Measurements from ENCODE around the gene MYH9.

The MYH9 gene

DNA sequence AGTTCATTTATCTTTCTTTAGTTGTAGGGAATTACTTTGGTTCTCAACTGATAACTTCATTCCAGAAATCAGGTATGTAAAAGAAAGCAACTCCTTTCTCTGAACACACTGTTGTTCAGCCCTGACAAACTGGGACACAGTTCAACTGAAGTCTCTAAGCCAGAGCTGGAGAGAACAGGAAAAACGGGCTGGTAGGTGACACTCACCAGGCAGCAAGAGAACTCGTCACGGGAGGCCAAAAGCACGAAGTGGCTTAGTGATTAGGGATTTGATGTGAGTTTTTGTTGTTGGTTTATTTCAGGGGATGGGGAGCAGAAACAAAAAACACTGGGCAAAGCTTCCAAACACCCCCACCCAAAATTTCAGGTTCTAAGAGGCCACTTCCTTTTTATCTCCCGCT is 54.1 kb downstream of the MYH9 start:
- no peaks in the 10 kb centered on the region for H3K27me3 ChIP-seq (ENCODE audit: control insufficient read depth in 1 of 2, insufficient read depth in 2 of 2, low read length in 2 of 2)
- no peaks in the 10 kb centered on the region for H3K9me3 ChIP-seq (ENCODE audit: control insufficient read depth in 2 of 2, low read length in 2 of 2)
- no peak overlapping the region for H3K4me3 ChIP-seq (ENCODE audit: low read length in 2 of 2)
- peak overlapping the region; percentile 58 to 76 for H3K9ac ChIP-seq (ENCODE audit: low read length in 2 of 2)
- peaks cover 27 to 33% of the 10 kb centered on the region in 2 donors for H3K36me3 ChIP-seq (ENCODE audit: control insufficient read depth in 2 of 2, insufficient read depth in 2 of 2, low read length in 2 of 2)
- H3K4me1 ChIP-seq (ENCODE audit: control insufficient read depth, insufficient read depth, low read length) = peaks cover 98% of the 10 kb centered on the region
- peak overlapping the region; percentile 99 for H3K27ac ChIP-seq (ENCODE audit: low read length)

DNA sequence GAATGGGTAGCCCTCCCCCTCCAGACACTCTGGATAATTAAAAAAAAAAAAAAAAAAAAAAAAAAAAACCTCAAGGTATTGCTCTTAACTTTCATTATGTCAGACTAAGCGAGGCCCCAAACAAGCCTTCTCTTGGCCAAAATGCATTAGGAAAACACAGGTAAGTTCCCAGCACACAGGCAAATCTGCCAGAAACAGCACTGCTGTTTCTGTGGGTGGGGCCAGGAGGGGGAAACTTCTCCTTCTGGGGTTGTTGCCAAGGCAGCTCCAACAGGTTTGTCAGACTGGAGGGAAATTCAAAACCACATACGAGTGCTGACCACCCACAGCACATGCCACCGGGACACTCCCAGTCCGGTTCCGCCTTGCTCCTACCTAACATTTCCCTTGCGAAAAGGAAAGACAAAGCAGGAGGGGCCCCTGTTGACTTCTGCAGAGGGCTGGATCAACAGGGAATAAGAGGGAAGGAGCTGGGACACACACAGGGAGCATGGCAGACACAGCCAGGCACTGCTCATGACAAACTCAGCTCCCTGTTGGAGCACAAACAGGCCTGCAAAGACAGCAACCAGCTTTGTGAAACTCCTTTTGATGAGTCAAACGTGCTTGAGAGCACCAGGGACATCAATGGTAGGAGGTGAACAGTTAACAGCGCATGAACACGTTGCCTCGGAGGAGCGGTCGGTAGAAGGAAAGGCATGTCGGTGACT is 55.0 kb downstream of the MYH9 start:
- Histone ChIP-seq H3K27me3 (ENCODE audit: control insufficient read depth in 1 of 2, insufficient read depth in 2 of 2, low read length in 2 of 2) (no peaks in the 10 kb centered on the region), H3K9me3 (ENCODE audit: control insufficient read depth in 2 of 2, low read length in 2 of 2) (no peaks in the 10 kb centered on the region), H3K27ac (ENCODE audit: low read length) (peak overlapping the region; percentile 99), H3K9ac (ENCODE audit: low read length in 2 of 2) (peak overlapping the region; percentile 76 to 86), H3K36me3 (ENCODE audit: control insufficient read depth in 2 of 2, insufficient read depth in 2 of 2, low read length in 2 of 2) (peaks cover 29 to 30% of the 10 kb centered on the region in 2 donors), H3K4me1 (ENCODE audit: control insufficient read depth, insufficient read depth, low read length) (peaks cover 100% of the 10 kb centered on the region), H3K4me3 (ENCODE audit: low read length in 2 of 2) (peak overlapping the region in 1 of 2 donors; percentile 35)

DNA sequence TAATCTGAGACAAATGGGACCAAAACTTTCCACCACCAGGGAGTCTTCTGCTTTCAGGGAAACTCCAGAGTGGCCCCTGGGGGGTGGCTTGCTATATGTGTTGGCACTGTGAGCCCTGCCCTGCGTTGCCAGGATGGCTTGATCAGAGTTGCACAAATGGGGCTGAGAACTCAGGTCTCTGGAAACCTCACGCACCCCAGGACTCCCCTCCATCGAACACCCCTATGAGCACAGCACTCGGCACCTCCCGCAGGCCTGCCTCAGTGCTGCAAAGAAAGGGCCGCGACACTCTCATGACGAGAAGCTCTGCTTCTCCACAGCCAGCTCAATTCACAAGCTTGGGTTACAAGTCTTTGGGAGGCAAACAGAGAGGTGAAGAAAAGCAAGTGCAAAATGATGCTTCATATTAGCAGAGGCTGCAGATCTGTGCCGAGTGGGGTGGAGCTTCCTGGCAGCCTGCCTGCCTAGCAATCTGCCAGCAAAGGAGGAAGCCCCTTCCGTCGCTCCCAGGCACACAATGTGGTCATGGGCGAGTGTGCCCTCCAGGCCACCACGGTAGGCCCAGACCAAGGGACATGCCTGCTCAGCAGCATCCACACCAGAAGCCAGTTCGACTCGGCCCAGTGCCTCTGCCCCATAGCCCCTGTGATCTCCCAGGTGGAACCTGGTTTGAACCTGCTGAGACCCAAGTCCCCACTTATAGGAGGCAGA is 55.7 kb downstream of the MYH9 start:
- peak overlapping the region in 1 of 2 donors; percentile 61 for H3K4me3 ChIP-seq (ENCODE audit: low read length in 2 of 2)
- H3K9me3 ChIP-seq (ENCODE audit: control insufficient read depth in 2 of 2, low read length in 2 of 2) = no peaks in the 10 kb centered on the region
- H3K9ac ChIP-seq (ENCODE audit: low read length in 2 of 2) = peak overlapping the region; percentile 76 to 86
- H3K27ac ChIP-seq (ENCODE audit: low read length) = peak overlapping the region; percentile 99
- peaks cover 100% of the 10 kb centered on the region for H3K4me1 ChIP-seq (ENCODE audit: control insufficient read depth, insufficient read depth, low read length)
- H3K36me3 ChIP-seq (ENCODE audit: control insufficient read depth in 2 of 2, insufficient read depth in 2 of 2, low read length in 2 of 2) = peaks cover 27 to 35% of the 10 kb centered on the region in 2 donors
- no peaks in the 10 kb centered on the region for H3K27me3 ChIP-seq (ENCODE audit: control insufficient read depth in 1 of 2, insufficient read depth in 2 of 2, low read length in 2 of 2)

DNA sequence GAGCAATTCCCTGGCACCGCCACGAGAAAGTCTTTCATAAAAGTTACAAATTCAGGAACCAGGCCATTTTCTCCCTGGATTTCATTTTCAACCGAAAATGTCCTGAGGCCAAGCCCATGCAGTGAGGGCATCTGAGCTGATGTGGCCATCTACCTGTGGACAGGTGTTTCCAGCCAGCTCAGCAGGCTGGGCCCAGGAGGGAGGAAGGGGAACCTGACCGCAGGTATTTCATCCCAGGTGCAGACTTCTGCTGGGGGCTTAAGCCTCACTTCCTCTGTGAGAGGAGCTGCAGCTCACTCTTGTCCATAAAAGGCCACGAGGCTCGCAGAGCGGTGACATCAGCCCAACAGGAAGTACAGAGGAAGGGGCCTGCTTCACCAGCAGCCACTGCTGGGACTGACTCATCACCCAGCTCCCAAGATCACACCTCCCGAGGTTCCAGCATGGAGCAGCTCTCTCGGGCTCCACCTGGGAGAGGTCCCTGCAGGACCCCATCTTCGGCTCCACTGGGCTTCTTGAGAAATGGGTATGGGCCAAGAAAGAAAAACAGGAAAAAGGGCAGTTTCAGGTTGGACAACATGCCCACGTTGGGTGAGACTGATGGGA is 56.4 kb downstream of the MYH9 start:
- peaks cover 27 to 36% of the 10 kb centered on the region in 2 donors for H3K36me3 ChIP-seq (ENCODE audit: control insufficient read depth in 2 of 2, insufficient read depth in 2 of 2, low read length in 2 of 2)
- no peaks in the 10 kb centered on the region for H3K9me3 ChIP-seq (ENCODE audit: control insufficient read depth in 2 of 2, low read length in 2 of 2)
- no peaks in the 10 kb centered on the region for H3K27me3 ChIP-seq (ENCODE audit: control insufficient read depth in 1 of 2, insufficient read depth in 2 of 2, low read length in 2 of 2)
- peak overlapping the region; percentile 76 to 86 for H3K9ac ChIP-seq (ENCODE audit: low read length in 2 of 2)
- H3K4me3 ChIP-seq (ENCODE audit: low read length in 2 of 2) = peak overlapping the region; percentile 3 to 61
- peak overlapping the region; percentile 99 for H3K27ac ChIP-seq (ENCODE audit: low read length)
- H3K4me1 ChIP-seq (ENCODE audit: control insufficient read depth, insufficient read depth, low read length) = peaks cover 100% of the 10 kb centered on the region

DNA sequence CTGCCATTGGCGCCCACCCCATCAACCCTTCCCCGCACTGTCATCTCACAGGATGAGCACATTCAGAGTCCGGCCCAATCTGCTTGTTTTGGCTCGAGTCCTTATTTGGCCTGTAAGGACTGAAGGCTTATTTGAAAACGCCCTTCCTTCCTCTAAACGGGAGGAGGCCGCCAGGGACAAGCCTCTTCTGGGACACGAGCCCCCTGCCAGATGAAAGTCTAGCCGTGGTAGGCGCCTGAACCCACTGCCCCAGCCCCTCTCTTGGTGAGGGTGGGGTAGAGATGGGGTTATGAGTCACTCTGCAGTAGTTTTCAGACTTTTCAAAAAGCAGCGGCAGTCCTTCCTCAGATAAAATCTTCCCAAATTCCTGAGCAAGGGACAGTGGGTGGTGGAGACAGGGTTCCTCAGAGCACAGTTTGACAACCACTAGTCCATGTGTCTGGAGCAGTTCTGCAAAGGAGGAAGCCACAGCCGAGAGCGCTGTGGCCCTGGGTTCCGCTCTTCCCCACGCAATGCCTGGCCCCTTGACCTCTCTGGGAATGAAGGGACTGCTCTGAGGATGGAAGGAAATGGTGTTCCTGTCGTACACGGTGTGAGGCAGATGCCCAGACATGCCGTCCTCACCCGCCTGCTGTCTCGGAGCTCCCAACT is 57.0 kb downstream of the MYH9 start:
- Histone ChIP-seq H3K9ac (ENCODE audit: low read length in 2 of 2) (peak overlapping the region; percentile 76 to 86), H3K36me3 (ENCODE audit: control insufficient read depth in 2 of 2, insufficient read depth in 2 of 2, low read length in 2 of 2) (peaks cover 33 to 40% of the 10 kb centered on the region in 2 donors), H3K27me3 (ENCODE audit: control insufficient read depth in 1 of 2, insufficient read depth in 2 of 2, low read length in 2 of 2) (no peaks in the 10 kb centered on the region), H3K9me3 (ENCODE audit: control insufficient read depth in 2 of 2, low read length in 2 of 2) (no peaks in the 10 kb centered on the region), H3K4me1 (ENCODE audit: control insufficient read depth, insufficient read depth, low read length) (peaks cover 100% of the 10 kb centered on the region), H3K4me3 (ENCODE audit: low read length in 2 of 2) (peak overlapping the region; percentile 3 to 61), H3K27ac (ENCODE audit: low read length) (peak overlapping the region; percentile 99)

DNA sequence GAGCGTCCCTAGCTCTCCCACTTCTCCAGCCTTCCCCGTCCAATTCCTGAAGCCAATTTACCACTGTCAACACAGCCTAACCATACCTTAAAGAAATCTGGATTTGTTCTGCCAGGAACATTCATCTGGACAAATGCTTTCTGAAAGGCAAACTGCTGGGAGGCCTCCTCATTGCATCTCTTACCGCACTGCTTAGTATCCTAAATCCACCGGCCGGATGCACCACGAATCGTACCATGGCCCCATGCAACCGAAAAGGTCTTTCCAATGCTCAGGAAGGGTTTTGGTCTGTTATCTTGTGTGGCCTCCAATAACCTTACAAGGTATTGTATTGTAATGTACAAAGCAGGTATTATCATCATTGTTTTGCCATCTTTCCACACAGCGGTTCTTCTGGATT is 57.6 kb downstream of the MYH9 start:
- H3K9me3 ChIP-seq (ENCODE audit: control insufficient read depth in 2 of 2, low read length in 2 of 2) = no peaks in the 10 kb centered on the region
- peak overlapping the region; percentile 76 to 86 for H3K9ac ChIP-seq (ENCODE audit: low read length in 2 of 2)
- H3K27ac ChIP-seq (ENCODE audit: low read length) = peak overlapping the region; percentile 99
- peaks cover 100% of the 10 kb centered on the region for H3K4me1 ChIP-seq (ENCODE audit: control insufficient read depth, insufficient read depth, low read length)
- H3K27me3 ChIP-seq (ENCODE audit: control insufficient read depth in 1 of 2, insufficient read depth in 2 of 2, low read length in 2 of 2) = no peaks in the 10 kb centered on the region
- peaks cover 38 to 44% of the 10 kb centered on the region in 2 donors for H3K36me3 ChIP-seq (ENCODE audit: control insufficient read depth in 2 of 2, insufficient read depth in 2 of 2, low read length in 2 of 2)
- H3K4me3 ChIP-seq (ENCODE audit: low read length in 2 of 2) = peak overlapping the region; percentile 50 to 62

DNA sequence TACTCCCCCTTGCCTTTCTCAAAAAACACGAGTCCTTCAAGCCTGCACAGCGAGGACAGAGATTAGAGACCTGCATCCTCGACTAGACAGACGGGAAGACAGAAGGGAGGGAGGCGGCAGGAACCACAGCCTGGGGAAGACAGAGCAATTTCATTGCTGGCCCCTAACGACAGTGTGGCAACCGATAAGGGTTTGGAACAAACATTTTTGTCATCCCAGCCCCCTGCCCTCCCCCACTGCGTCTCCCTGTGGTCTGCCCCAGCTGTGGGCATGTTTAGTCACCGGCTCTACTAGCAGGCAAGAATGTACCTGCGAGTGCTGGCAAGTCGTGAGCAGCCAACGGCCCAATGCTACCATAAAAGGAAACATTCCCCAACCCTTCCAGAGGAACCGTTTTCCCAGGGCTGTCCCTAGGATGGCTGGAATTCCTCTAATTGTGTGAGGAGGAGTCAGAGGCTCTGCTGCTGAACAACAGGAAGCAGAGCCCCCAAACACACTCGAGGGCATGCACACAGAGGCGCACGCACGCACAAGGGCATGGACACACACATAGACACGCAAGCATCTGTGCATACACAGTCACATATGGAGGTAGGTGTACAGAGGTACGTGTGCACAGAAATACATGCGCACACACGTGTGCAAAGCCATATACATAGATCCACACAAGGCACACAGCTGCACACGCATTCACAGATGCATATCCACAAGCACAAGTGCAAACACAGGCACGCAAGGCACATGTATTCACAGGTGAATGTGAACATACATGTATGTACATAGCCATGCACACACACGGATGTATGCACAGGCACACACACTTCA is 58.3 kb downstream of the MYH9 start:
- H3K4me1 ChIP-seq (ENCODE audit: control insufficient read depth, insufficient read depth, low read length) = peaks cover 100% of the 10 kb centered on the region
- H3K9ac ChIP-seq (ENCODE audit: low read length in 2 of 2) = peak overlapping the region; percentile 76 to 86
- peak overlapping the region; percentile 50 to 62 for H3K4me3 ChIP-seq (ENCODE audit: low read length in 2 of 2)
- no peaks in the 10 kb centered on the region for H3K27me3 ChIP-seq (ENCODE audit: control insufficient read depth in 1 of 2, insufficient read depth in 2 of 2, low read length in 2 of 2)
- H3K9me3 ChIP-seq (ENCODE audit: control insufficient read depth in 2 of 2, low read length in 2 of 2) = no peaks in the 10 kb centered on the region
- peak overlapping the region; percentile 99 for H3K27ac ChIP-seq (ENCODE audit: low read length)
- peaks cover 38 to 43% of the 10 kb centered on the region in 2 donors for H3K36me3 ChIP-seq (ENCODE audit: control insufficient read depth in 2 of 2, insufficient read depth in 2 of 2, low read length in 2 of 2)

DNA sequence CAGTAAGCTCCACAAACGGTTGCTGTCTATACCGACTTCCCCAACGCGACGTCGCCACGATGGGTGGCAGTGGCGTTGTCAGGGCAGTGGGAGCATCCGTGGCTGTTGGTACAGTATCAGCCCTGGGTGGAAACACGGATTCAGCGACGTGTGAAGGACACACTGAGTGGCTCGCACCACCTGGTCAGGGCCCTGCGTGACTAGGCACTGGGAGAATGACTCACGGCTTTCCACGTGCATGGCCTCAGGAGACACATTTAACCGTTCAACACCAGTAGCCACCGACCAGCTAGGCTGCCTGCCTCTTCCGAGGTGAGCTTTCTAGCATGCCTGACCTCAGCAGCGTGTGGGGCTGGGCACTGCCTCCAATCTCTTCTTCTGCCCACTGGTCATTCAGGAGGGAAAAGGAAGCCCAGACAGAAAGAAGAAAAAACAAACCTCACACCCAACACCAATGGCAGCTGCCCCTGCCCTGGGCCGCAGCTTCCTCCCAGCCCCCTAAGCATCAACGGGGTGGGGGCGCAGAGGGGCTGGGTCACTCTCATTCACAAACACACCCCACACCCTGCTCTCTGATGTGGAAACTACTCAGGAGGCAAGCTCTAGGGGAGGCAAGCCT is 59.0 kb downstream of the MYH9 start:
- peaks cover 39 to 40% of the 10 kb centered on the region in 2 donors for H3K36me3 ChIP-seq (ENCODE audit: control insufficient read depth in 2 of 2, insufficient read depth in 2 of 2, low read length in 2 of 2)

DNA sequence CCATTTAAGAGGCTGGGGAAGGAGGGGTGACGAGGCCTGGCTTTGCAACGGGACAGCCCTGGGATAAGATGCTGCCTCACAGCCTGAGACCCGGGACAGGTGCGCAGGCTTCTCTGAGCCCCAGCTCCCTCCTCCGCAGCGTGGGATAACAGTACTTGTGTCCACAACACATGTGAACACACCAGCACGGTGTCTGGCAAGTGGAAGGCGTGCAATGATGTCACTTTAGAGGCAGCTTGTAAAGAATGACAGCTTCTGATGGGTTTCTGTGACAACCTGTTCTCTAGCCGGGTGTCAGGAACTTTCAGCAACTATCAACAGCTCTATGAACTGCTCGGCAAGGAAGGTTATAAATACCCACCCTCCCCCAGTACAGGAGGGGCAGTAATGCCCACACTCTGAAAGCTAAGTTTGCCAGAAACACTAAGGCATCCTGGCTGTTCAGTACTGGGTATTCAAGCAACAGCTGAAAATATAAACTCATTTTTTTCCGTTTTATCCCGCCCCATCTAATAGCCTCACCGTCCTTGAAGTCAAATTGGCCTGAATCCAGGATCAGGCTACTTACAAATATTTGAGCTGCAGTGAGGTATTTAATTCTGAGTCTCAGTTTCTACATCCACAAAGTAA is 59.7 kb downstream of the MYH9 start:
- peak overlapping the region; percentile 99 for H3K27ac ChIP-seq (ENCODE audit: low read length)
- H3K9me3 ChIP-seq (ENCODE audit: control insufficient read depth in 2 of 2, low read length in 2 of 2) = no peaks in the 10 kb centered on the region
- peak overlapping the region in 1 of 2 donors; percentile 62 for H3K4me3 ChIP-seq (ENCODE audit: low read length in 2 of 2)
- H3K36me3 ChIP-seq (ENCODE audit: control insufficient read depth in 2 of 2, insufficient read depth in 2 of 2, low read length in 2 of 2) = peaks cover 36 to 39% of the 10 kb centered on the region in 2 donors
- no peaks in the 10 kb centered on the region for H3K27me3 ChIP-seq (ENCODE audit: control insufficient read depth in 1 of 2, insufficient read depth in 2 of 2, low read length in 2 of 2)
- H3K9ac ChIP-seq (ENCODE audit: low read length in 2 of 2) = peak overlapping the region; percentile 75 to 86
- H3K4me1 ChIP-seq (ENCODE audit: control insufficient read depth, insufficient read depth, low read length) = peaks cover 100% of the 10 kb centered on the region

More for the DNA sequence above, 59.0 kb downstream of the MYH9 start:
- H3K27me3 ChIP-seq (ENCODE audit: control insufficient read depth in 1 of 2, insufficient read depth in 2 of 2, low read length in 2 of 2) = no peaks in the 10 kb centered on the region
- H3K4me3 ChIP-seq (ENCODE audit: low read length in 2 of 2) = peak overlapping the region in 1 of 2 donors; percentile 62
- peak overlapping the region; percentile 99 for H3K27ac ChIP-seq (ENCODE audit: low read length)
- H3K9me3 ChIP-seq (ENCODE audit: control insufficient read depth in 2 of 2, low read length in 2 of 2) = no peaks in the 10 kb centered on the region
- H3K9ac ChIP-seq (ENCODE audit: low read length in 2 of 2) = peak overlapping the region; percentile 75 to 86
- H3K4me1 ChIP-seq (ENCODE audit: control insufficient read depth, insufficient read depth, low read length) = peaks cover 100% of the 10 kb centered on the region
